Stimulated activated CD4-positive, alpha-beta T cell treated with anti-CD3 and anti-CD28 coated beads, Interleukin-2, amount 100 ng/mL, for 24 hours (primary cell): ENCODE measurements around the gene MYT1.

Experiments used
- DNase-seq, 2 donors: peaks; one replicate each; pipeline ENCODE4 v3.0.0-alpha.2; 2020

The MYT1 gene

DNA sequence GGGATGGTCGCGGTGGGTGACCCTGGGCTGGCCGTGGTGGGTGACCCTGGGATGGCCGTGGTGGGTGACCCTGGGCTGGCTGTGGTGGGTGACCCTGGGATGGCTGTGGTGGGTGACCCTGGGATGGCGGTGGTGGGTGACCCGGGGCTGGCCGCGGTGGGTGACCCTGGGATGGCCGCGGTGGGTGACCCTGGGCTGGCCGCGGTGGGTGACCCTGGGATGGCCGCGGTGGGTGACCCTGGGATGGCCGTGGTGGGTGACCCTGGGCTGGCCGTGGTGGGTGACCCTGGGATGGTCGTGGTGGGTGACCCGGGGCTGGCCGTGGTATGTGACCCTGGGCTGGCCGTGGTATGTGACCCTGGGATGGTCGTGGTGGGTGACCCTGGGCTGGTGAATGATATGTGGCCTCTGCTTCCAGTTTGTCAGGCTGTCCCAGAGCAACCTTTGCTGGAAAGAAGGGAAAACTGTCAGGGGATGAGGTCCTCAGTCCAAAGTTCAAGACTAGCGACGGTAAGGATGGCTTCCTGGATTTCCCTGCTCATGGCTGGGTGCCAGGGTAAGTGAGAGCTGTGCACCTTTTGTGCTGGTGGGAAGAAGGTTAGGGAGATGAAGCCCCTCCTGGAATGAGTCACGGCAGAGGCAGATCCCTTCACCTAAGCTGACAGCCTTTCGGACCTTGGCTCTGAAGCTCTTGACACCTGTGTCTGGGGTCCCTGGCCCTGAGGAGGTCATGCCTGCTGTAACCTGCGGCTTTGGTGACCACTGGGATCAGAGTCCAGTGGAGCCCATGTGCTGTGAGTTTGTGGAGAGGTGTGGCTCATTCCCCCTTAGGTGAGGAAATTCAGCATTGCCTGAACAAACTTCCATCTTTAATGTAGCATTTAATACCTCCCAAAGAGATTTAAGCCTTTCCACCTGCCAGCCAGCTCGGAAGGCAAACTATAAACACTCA, 72.2 kb downstream of the MYT1 start:
- no peak for DNase-seq

GRCh38 chr20:64237316-64237715, 73.1 kb downstream of the MYT1 start:
- no peak for DNase-seq

- DNase-seq = no peak
Observed at GRCh38 chr20:64238115-64238825, 74.0 kb downstream of the MYT1 start.

DNA sequence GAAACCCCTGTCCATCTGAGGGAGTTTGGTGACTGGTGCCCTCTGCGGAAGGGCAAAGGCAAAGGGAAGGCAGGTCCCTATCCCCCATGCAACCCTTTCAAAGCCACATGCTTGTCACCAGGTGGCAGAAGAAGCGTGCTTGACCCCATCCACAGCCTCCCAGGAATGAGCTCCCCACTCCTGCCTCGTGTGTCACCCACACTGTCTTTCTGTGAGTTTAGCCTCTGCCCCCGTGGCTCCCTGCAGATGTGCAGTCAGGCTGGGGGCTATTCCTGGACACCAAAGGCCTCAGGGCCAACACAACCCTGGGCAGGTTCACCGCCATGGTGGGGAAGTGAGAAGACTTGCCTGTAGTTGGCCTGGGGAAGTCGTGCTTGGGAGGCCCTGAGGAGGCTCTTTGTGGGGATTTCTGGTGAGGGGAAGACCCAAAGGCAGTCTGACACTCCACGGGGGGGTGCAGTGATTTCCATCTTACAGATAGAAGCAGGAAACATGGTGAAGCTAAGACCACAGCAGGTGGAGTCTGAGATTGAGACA, 74.7 kb downstream of the MYT1 start:
- DNase-seq = no peak

- DNase-seq = no peak
Observed at GRCh38 chr20:64239449-64240242, 75.4 kb downstream of the MYT1 start.

- no peak for DNase-seq
Observed at GRCh38 chr20:64240243-64241015, 76.2 kb downstream of the MYT1 start.

DNA sequence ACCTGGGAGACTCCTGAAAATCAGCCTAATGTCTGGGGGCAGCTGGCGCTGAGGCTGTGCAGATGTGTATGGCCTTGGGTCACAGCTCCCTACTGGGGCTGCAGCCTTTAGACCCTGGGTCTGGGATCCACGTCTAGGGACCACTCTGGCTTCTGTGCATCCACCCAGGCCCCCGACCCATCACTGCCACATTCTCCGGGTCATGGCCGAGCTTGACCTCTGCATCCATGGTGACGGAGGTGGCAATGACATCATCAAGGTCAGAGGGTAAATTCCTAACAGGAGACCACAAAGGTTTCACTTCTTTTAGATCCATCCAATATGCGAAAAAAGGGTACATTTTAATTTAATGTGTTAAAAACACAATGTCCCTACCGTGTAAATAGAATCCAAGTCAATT, 76.8 kb downstream of the MYT1 start:
- DNase-seq = no peak

DNA sequence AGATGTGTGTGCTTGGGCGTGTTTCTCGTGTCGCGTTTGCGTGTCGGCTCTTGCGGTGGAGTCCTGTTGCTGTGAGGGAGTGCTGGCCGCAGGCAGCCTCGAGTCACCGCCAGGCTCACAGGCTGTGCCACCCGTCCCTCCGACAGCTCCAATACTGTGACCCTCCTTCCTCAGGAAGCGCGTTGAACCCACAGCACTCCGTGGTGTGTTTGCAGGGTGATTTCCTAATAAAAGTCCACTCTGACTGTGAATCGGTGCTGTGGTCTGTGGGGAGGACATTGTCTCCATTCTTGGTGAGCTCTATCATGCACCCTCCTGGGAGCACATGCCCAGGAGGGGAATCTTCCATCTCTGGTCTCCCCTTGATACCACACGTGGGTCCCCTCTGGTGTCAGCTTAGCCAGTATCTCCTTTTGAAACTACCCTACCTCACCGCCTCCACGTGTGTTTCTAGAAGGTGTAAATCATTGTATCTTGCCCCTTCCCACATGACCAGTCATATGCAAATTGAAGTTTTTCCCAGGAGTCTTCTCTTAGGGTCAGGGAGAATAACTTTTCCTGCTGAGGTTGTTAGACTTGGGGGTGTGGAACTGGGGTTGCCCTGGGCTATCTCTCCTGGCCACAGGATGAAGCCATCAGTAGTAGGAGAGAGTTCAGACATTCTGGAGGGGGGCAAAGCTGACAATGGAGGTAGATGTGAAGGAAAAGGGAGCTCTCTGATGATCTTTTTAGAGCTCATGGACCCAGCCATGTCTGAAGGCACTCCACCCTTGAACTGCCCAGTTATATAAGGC, 77.9 kb downstream of the MYT1 start:
- no peak for DNase-seq

DNA sequence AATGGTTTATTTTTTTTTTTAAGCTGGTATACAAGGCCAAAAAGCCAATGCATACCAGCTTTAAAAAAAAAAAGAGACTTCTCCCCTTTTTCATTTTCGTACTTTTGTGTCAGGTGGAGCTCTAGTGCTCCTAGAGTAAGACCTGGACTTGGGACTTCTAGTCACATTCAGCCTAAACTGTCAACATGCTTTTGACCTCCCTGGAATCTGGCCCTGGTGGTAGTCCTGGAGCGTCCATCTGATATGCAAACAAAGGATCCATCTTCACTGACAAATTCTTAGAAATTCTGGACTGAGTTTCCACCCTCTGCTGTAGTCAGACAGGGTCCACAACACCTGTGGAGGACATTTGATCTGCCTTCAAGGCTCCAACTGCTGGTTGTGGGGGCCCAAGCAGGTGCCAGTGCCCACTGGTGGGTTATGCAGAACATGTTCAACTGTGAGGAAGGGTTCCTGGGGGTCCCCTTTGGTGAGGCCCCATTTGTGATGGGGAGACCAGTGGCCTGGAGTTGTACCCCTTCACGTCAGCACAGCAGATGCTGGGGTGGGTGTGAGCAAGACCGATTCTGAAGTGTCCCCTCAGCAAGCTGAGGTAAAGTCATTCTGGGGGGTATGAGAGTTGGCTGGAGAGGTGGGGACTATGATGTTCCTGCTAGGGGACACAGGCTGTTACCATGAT, 78.7 kb downstream of the MYT1 start:
- no peak for DNase-seq

DNA sequence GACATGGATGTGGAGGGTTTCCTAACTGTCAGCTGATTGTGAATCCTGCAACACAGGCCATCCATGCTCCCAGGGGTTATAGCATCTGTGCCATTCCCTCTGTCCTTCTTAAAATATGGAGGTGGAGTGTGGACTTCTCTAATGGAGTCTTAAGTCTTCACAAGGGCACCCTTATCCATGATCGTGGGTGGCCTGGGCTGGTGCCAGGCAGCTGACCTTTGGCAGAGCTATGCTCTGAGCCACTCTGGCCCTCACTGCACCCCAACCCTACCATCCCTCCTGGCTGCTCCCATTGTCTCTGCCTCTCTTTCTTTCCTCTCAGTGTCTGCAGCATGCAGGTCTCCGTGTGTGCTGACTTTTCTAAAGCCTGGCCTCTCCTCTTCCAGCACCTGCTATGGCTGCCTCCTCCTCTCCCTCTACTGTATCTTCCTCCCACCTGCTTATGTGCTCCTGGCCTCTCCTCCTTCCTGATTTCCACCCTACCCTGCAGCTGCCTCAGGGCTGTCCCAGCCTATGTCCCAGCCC, 80.1 kb downstream of the MYT1 start:
- no peak for DNase-seq

DNA sequence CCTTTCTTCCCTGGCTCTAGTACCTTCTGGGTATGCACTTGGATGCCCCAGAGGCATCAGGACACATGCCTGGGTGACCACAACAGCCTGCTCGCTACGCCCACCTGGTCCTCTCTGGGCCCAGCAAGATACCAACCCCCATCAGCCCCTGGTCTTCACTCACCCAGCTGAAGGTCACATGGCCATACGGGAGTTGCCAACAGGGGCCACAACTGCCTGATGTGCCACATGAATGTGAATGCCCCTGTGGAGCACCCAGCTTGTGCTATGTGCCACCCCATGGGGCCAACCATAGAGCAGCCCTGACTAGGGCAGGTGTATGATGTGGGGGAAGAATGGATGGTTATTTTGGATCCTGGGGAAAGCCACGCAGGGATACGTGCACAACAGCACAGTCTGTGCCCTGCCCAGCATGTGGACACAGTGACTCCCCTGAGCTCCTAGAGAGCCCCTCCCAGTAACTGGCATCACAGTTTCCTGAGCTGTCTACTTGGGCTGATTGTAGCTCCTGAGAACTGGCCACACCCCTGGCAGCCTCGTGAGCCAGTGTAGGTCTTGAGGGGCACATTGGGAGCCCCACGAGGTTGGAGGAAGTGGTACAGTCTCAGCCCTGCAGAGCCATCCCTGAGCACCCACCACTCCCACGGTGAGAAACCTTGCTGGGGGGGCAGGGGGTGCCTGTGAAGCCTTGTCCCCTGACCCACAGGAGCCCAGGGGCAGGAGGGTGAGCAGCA, 80.8 kb downstream of the MYT1 start:
- DNase-seq = no peak

GRCh38 chr20:64245746-64246595, 81.7 kb downstream of the MYT1 start:
- DNase-seq = no peak

DNA sequence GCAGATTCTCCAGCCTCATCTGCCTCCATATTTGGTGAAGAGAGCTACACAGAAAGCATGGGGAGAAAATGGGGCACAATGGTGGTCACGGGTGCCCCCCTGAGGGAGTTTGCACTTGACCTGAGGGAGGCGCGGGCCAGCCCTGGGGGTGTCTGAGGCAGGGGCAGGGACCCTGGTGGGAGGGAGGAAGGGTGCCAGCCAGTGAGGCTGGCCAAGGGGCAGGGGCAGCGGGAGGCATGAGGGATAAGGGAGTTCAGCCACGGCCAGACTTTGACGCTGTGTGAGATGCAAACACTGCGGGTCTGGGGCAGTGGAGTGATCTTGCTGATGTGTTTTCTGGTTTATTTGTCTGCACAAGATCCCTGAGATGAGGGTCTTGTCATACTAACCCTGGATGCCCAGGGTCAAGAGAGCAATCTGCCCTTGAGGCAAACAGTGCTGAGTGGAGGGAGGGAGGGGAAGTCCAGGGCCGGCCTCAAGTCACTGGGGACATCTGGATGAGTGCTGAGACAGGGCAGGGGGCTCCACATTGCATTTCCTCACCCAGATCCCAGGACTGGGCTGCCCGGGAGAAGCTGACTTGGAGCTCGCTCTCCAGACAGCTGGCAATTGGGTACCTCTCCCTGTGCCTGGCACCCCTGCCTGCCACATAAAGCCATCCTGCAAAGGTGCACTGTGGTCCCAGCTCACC, 82.5 kb downstream of the MYT1 start:
- no peak for DNase-seq

- no peak for DNase-seq
Observed at GRCh38 chr20:64247307-64247618, 83.0 kb downstream of the MYT1 start.

DNA sequence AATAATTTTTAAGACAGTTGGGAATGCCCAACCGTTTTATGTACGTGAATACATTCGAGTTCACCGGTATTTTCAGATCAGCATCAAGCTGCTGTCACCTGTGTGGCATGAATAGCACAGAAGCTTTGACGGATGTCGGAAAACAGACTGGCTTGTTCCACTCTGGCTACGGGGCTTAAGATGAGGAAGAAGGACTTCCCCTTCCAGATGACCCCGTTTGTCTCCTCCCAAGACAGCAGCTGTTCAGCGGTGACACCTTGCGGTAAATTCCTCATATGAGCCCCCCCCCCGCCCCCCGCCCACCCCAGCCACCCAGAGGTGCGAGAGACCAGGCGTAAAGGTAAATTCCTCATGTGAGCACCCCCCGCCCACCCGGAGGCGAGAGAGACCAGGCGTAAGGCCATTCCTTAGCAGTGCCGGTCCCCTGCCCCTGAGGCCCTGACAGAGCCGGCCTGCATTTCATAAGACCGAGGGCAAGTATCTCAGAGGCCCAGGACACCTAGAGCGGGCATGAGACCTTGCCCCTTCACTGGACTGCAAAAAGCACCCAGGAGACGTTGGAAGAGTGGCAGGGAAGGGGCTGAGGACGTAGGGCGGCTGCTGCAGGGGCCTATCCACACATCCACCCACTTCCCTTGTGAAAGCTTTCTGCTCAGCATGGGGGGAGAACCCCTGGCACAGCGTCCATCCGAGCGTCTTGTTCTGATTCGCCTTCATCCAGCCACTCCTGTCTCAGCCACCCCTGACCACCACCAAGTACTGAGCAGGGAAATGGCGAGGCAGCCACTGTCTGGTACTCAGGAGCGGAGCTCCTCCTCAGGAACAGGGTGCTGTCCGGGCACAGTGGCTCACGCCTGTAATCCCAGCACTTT, 84.0 kb downstream of the MYT1 start:
- no peak for DNase-seq

DNA sequence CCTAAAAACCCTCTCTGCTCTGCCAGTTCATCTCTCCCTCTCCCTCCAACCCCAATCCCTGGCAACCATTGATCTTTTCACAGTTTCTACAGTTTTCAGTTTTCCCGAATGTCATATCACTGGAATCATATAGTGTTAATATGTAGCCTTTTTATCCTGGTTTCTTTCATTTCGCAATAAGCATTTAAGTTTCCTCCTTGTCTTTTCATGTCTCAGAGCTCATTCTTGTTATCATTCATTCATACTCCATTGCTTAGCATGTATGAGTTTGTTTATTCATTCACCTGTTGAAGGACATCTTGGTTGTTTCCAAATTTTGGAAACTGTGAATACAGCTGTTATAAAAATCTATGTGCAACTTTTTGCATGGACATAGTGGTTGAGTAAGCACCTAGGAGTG, 85.8 kb downstream of the MYT1 start:
- no peak for DNase-seq

- no peak for DNase-seq
Observed at GRCh38 chr20:64253000-64253383, 88.7 kb downstream of the MYT1 start.
